Mucosa of gallbladder (tissue), 1 donor: ENCODE measurements around the gene KLHL33. TPM values are rescaled to one million over a fixed set of nuclear protein-coding genes. Genes with fewer than 3 reads are reported as not detected.

ENCODE experiments used
- total RNA-seq: library from RNA; stranded (reverse); gene quantifications from one replicate; pipeline ENCODE4 v1.2.1, GENCODE V29; 2021
- donor health status: DM: no; HTN: no; CAD: no.

The KLHL33 gene
- total RNA-seq, 1 donor from 2014 or later = 0.92 TPM

Other genes starting within 250 kb of the KLHL33 start
- gene OR11G2, start 245.3 kb downstream of the KLHL33 start, total RNA-seq = not detected
- gene OR11H6, start 212.5 kb downstream of the KLHL33 start, total RNA-seq = not detected
- gene OR11H7, start 207.2 kb downstream of the KLHL33 start, total RNA-seq = not detected
- gene OR11H4, start 196.9 kb downstream of the KLHL33 start, total RNA-seq = not detected
- 19.1 TPM for gene TTC5, start 130.2 kb downstream of the KLHL33 start, total RNA-seq
- gene CCNB1IP1, start 102.9 kb downstream of the KLHL33 start, total RNA-seq = 40.1 TPM
- gene PARP2, start 92.5 kb downstream of the KLHL33 start, total RNA-seq = 15.5 TPM
- gene TEP1, start 22.7 kb downstream of the KLHL33 start, total RNA-seq = 107 TPM
- 35.4 TPM for gene OSGEP, start 18.6 kb upstream of the KLHL33 start, total RNA-seq
- 129 TPM for gene APEX1, start 19.1 kb upstream of the KLHL33 start, total RNA-seq
- gene PIP4P1, start 25.3 kb upstream of the KLHL33 start, total RNA-seq = 44.3 TPM
- gene PNP, start 33.2 kb upstream of the KLHL33 start, total RNA-seq = 61.5 TPM
- 0.86 TPM for gene RNASE10, start 69.4 kb upstream of the KLHL33 start, total RNA-seq
- not detected for gene RNASE9, start 124.9 kb upstream of the KLHL33 start, total RNA-seq
- not detected for gene RNASE11, start 151.8 kb upstream of the KLHL33 start, total RNA-seq
- not detected for gene RNASE12, start 155.2 kb upstream of the KLHL33 start, total RNA-seq
- gene OR6S1, start 205.5 kb upstream of the KLHL33 start, total RNA-seq = not detected
- gene RNASE4, start 248.4 kb upstream of the KLHL33 start, total RNA-seq = 135 TPM